PC-9 (cell line): Measurements from ENCODE around the gene PRPSAP2.
"Not testable (repeated sequence)": the region's sequence is repeated elsewhere in the genome, so short reads cannot be mapped to it uniquely, and the experiment has no call there.

Experiments used
- EZH2 ChIP-seq: fragments of 200-600 bp; sonication (generic); IDR thresholded peaks from 2 replicates; pipeline ENCODE4 v1.8.0; 2017; ENCODE audit warnings: antibody characterized with exemption, low read depth
- TF ChIP-seq, protein P1 (sequence below): fragments of 200-600 bp; sonication (generic); conservative IDR thresholded peaks from 2 replicates; pipeline ENCODE4 v1.6.1; 2017; ENCODE audit warnings: mixed run types, antibody characterized with exemption, mild to moderate bottlenecking, moderate library complexity

DNA sequence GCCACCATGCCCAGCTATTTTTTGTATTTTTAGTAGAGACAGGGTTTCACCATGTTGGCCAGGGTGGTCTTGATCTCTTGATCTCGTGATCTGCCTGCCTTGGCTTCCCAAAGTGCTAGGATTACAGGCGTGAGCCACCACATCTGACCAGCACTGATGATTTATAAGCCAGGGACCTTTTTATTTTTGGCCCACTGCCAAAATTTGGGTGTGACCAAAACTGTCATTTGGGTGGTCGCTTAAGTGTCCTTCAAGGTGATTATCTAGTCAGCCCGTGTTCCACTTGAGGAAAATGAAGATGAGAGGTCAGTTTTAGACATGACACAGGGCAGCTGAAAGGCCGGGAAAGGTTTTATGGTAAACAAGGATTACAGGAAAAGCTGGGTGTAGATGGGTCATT is 7.1 kb downstream of the PRPSAP2 start:
- TF ChIP-seq, protein P1, sequence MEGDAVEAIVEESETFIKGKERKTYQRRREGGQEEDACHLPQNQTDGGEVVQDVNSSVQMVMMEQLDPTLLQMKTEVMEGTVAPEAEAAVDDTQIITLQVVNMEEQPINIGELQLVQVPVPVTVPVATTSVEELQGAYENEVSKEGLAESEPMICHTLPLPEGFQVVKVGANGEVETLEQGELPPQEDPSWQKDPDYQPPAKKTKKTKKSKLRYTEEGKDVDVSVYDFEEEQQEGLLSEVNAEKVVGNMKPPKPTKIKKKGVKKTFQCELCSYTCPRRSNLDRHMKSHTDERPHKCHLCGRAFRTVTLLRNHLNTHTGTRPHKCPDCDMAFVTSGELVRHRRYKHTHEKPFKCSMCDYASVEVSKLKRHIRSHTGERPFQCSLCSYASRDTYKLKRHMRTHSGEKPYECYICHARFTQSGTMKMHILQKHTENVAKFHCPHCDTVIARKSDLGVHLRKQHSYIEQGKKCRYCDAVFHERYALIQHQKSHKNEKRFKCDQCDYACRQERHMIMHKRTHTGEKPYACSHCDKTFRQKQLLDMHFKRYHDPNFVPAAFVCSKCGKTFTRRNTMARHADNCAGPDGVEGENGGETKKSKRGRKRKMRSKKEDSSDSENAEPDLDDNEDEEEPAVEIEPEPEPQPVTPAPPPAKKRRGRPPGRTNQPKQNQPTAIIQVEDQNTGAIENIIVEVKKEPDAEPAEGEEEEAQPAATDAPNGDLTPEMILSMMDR: not testable (repeated sequence)
- TF ChIP-seq EZH2: not testable (repeated sequence)
